HepG2 (cell line): ENCODE measurements around the gene CYB5A. TPM values are rescaled to one million over a fixed set of nuclear protein-coding genes. Genes with fewer than 3 reads are reported as not detected.

Source experiments
- BCL3 ChIP-seq: sonication (generic); formaldehyde crosslinking; IDR thresholded peaks from 2 replicates; pipeline ENCODE4 v1.5.1; 2020; ENCODE audit warnings: mild to moderate bottlenecking, missing genetic modification reagents, moderate library complexity
- BCL6 ChIP-seq: IDR thresholded peaks from 2 replicates; pipeline ENCODE4 v1.6.1; 2016; ENCODE audit warnings: missing genetic modification reagents, missing compliant biosample characterization
- CBX1 ChIP-seq: IDR thresholded peaks from one replicate; pipeline ENCODE4 v1.6.1; 2016; ENCODE audit warnings: antibody characterized with exemption, low read depth
- CTCF ChIP-seq: sonication (generic); formaldehyde crosslinking; IDR thresholded peaks from 2 replicates; pipeline ENCODE4 v1.5.0; 2020; ENCODE audit warnings: mild to moderate bottlenecking, missing genetic modification reagents, moderate library complexity
- EP300 ChIP-seq, 3 experiments: sonication (generic) in 1 of 3; formaldehyde crosslinking in 1 of 3; IDR thresholded peaks; 2 replicates each; pipeline versions ENCODE4 v1.5.1 to v1.6.1; 2011 to 2020; ENCODE audit warnings: low read depth in 2 of 3, low read length in 2 of 3, borderline replicate concordance in 1 of 3, improper control_type of control experiment in 1 of 3, mild to moderate bottlenecking in 1 of 3, missing genetic modification reagents in 1 of 3, moderate library complexity in 1 of 3
- GATA4 ChIP-seq: sonication (generic); IDR thresholded peaks from 2 replicates; pipeline ENCODE4 v1.6.1; 2016; ENCODE audit warnings: antibody characterized with exemption, low read depth, borderline replicate concordance
- HCFC1 ChIP-seq: fragments of 150-350 bp; IDR thresholded peaks from 2 replicates; pipeline ENCODE4 v1.6.1; 2014; ENCODE audit warnings: low read depth, low read length
- HNRNPH1 ChIP-seq: fragments of 200-400 bp; formaldehyde crosslinking; optimal IDR thresholded peaks from 2 replicates; pipeline ENCODE3; 2017; ENCODE audit warnings: mild to moderate bottlenecking, low read depth, low read length
- MEIS2 ChIP-seq: sonication (generic); formaldehyde crosslinking; IDR thresholded peaks from 2 replicates; pipeline ENCODE4 v1.9.0; 2021; ENCODE audit warnings: mild to moderate bottlenecking, missing genetic modification reagents
- MTA3 ChIP-seq: sonication (generic); formaldehyde crosslinking; IDR thresholded peaks from 2 replicates; pipeline ENCODE4 v1.4.0; 2020; ENCODE audit warnings: missing genetic modification reagents
- NFRKB ChIP-seq: fragments of 450-650 bp; IDR thresholded peaks from 2 replicates; pipeline ENCODE4 v1.6.1; 2017
- PCBP1 ChIP-seq: fragments of 200-400 bp; formaldehyde crosslinking; IDR thresholded peaks from 2 replicates; pipeline ENCODE4 v1.6.1; 2017; ENCODE audit warnings: mild to moderate bottlenecking, low read depth, low read length, borderline replicate concordance
- RFXAP ChIP-seq: sonication (generic); formaldehyde crosslinking; IDR thresholded peaks from 2 replicates; pipeline ENCODE4 v1.4.0; 2020; ENCODE audit warnings: missing genetic modification reagents, borderline replicate concordance
- TCF7 ChIP-seq: sonication (generic); IDR thresholded peaks from 2 replicates; pipeline ENCODE4 v1.6.1; 2016; ENCODE audit warnings: antibody characterized with exemption, low read depth
- TEAD2 ChIP-seq: sonication (generic); formaldehyde crosslinking; IDR thresholded peaks from 2 replicates; pipeline ENCODE4 v1.9.0; 2021; ENCODE audit warnings: missing genetic modification reagents
- UBTF ChIP-seq: sonication (generic); formaldehyde crosslinking; IDR thresholded peaks from 2 replicates; pipeline ENCODE4 v1.4.0; 2020; ENCODE audit warnings: mild to moderate bottlenecking, missing genetic modification reagents
- ZMYM4 ChIP-seq: sonication (generic); formaldehyde crosslinking; IDR thresholded peaks from 2 replicates; pipeline ENCODE4 v1.8.1; 2023; ENCODE audit warnings: mild to moderate bottlenecking, missing genetic modification reagents
- ZNF280B ChIP-seq: sonication (generic); formaldehyde crosslinking; IDR thresholded peaks from 2 replicates; pipeline ENCODE4 v1.5.0; 2020; ENCODE audit warnings: missing genetic modification reagents, mild to moderate bottlenecking, borderline replicate concordance
- ZNF343 ChIP-seq: sonication (generic); formaldehyde crosslinking; IDR thresholded peaks from 2 replicates; pipeline ENCODE4 v1.4.0; 2020; ENCODE audit warnings: mild to moderate bottlenecking, missing genetic modification reagents
- ZNF567 ChIP-seq: sonication (generic); formaldehyde crosslinking; IDR thresholded peaks from 2 replicates; pipeline ENCODE4 v1.8.1; 2023; ENCODE audit warnings: mild to moderate bottlenecking, missing genetic modification reagents, borderline replicate concordance
- ZNF607 ChIP-seq: sonication (generic); formaldehyde crosslinking; IDR thresholded peaks from 2 replicates; pipeline ENCODE4 v1.5.1; 2020; ENCODE audit warnings: missing genetic modification reagents, mild to moderate bottlenecking, borderline replicate concordance
- ZNF780A ChIP-seq: sonication (generic); formaldehyde crosslinking; IDR thresholded peaks from 2 replicates; pipeline ENCODE4 v1.8.0; 2022; ENCODE audit warnings: mild to moderate bottlenecking, missing genetic modification reagents, moderate library complexity
- ZNF781 ChIP-seq: sonication (generic); formaldehyde crosslinking; IDR thresholded peaks from 2 replicates; pipeline ENCODE4 v1.5.1; 2020; ENCODE audit warnings: borderline replicate concordance, mild to moderate bottlenecking, missing genetic modification reagents; ENCODE audit errors: not compliant biosample characterization
- polyA plus RNA-seq, 8 experiments: library from polyadenylated mRNA; depleted of rRNA in 3 of 8; stranded (reverse) in 7 of 8; unstranded in 1 of 8; fragments of >200 nt; fragmentation: Illumina TruSeq in 4 of 8; extraction: Trizol in 4 of 8; gene quantifications; 2 replicates each; pipeline versions ENCODE4 v1.2.1 to v1.2.3, GENCODE V29; 2011 to 2016; ENCODE audit warnings: low read depth in 4 of 8, missing spikeins in 1 of 8, mixed read lengths in 1 of 8; ENCODE audit not compliant: insufficient read depth in 1 of 8
- total RNA-seq, 5 experiments: library from RNA; depleted of rRNA; stranded (reverse); fragments of >200 nt; fragmentation: Illumina TruSeq; extraction: Trizol; gene quantifications; 2 replicates each; pipeline ENCODE4 v1.2.3, GENCODE V29; 2016; ENCODE audit warnings: low read depth in 1 of 5

The CYB5A gene
- total and polyA plus RNA-seq, 2 of the 13 experiments (the other 11 are each of a cell fraction or from before 2014, with no cell fraction given) = 215 to 356 TPM

- TF ChIP-seq CTCF (CRISPR knock-in tag) (no peak), GATA4 (no peak), BCL3 (no peak), TEAD2 (CRISPR knock-in tag) (no peak), EP300 (IDR thresholded peaks at IDR 0.05; ENCODE audit: low read depth in 2 of 2, low read length in 2 of 2) (peak in 1 of 2 experiments; percentile 65; a peak in 1 of 4 replicates), EP300 (CRISPR knock-in tag; IDR thresholded peaks at IDR 0.05; ENCODE audit: borderline replicate concordance) (no peak), ZNF780A (no peak), MEIS2 (CRISPR knock-in tag) (0 out of 2 replicates have a peak, but pooled peaks have one; percentile 54), ZNF567 (CRISPR knock-in tag) (no peak), ZNF781 (CRISPR knock-in tag) (no peak), MTA3 (no peak), UBTF (CRISPR knock-in tag) (no peak), ZNF607 (CRISPR knock-in tag) (no peak; the same call in 1 of the 2 replicates), ZMYM4 (CRISPR knock-in tag) (peak; percentile 75), RFXAP (CRISPR knock-in tag) (0 out of 2 replicates have a peak, but pooled peaks have one; percentile 42), TCF7 (no peak), CBX1 (no peak), HCFC1 (no peak), PCBP1 (no peak), ZNF343 (CRISPR knock-in tag) (no peak), NFRKB (no peak), ZNF280B (no peak), HNRNPH1 (no peak), BCL6 (CRISPR knock-in tag) (peak; percentile 41; the same call in 1 of the 2 replicates)
Measured at GRCh38 chr18:74225193-74225840, 66.4 kb downstream of the CYB5A start (continued).
